ENCODE results near the gene ZMYM4. TPM values are rescaled to one million over a fixed set of nuclear protein-coding genes. Genes with fewer than 3 reads are reported as not detected.
"Not testable (repeated sequence)": the region's sequence is repeated elsewhere in the genome, so short reads cannot be mapped to it uniquely, and the experiment has no call there.

ZMYM4 gene
- total RNA-seq, 1 experiment from 2014 or later, result 60.3 TPM

- TF ChIP-seq ESRRA (CRISPR knock-in tag; IDR thresholded peaks at IDR 0.05; ENCODE audit: borderline replicate concordance), result no peak
- no peak for TF ChIP-seq IRF2 (CRISPR knock-in tag; IDR thresholded peaks at IDR 0.05; ENCODE audit: borderline replicate concordance, low read depth)
- TF ChIP-seq NFE2L1 (CRISPR knock-in tag; IDR thresholded peaks at IDR 0.05), result no peak
- no peak for TF ChIP-seq SMAD4 (CRISPR knock-in tag; IDR thresholded peaks at IDR 0.05)
- no peak for TF ChIP-seq MLX (CRISPR knock-in tag; IDR thresholded peaks at IDR 0.05)
- no peak for TF ChIP-seq AFF4 (CRISPR knock-in tag; IDR thresholded peaks at IDR 0.05; ENCODE audit: borderline replicate concordance)
- no peak for TF ChIP-seq CDX4 (CRISPR knock-in tag; IDR thresholded peaks at IDR 0.05; ENCODE audit: borderline replicate concordance)
- no peak for TF ChIP-seq E2F1 (CRISPR knock-in tag; IDR thresholded peaks at IDR 0.05)
- no peak for TF ChIP-seq ZNF423 (CRISPR knock-in tag; IDR thresholded peaks at IDR 0.05)
- no peak for TF ChIP-seq HMGXB4 (CRISPR knock-in tag; IDR thresholded peaks at IDR 0.05)
- TF ChIP-seq ZNF416 (CRISPR knock-in tag; IDR thresholded peaks at IDR 0.05), result no peak
- no peak for TF ChIP-seq MYBL2 (CRISPR knock-in tag; IDR thresholded peaks at IDR 0.05)
These were observed 194.7 kb downstream of the ZMYM4 start (continued) for GRCh38 chr1:35463232-35463631.

- POLR2A ChIA-PET; H3K27me3 Mint-ChIP-seq (ENCODE audit: low read depth); H3K27ac Mint-ChIP-seq; H3K4me1 Mint-ChIP-seq; H3K4me3 Mint-ChIP-seq; DNase-seq (ENCODE audit: low spot score); ATAC-seq; CTCF ChIA-PET: not testable (repeated sequence)
- Mint-ChIP-seq H3K9me3 (peaks cover 34% of the 10 kb centered on the region), H3K36me3 (peaks cover 77% of the 10 kb centered on the region)
These were observed 195.2 kb downstream of the ZMYM4 start for GRCh38 chr1:35463749-35464148.

GRCh38 chr1:35466120-35466519 lies 197.6 kb downstream of the ZMYM4 start:
- peaks cover 80% of the 10 kb centered on the region for H3K36me3 Mint-ChIP-seq
- H3K27me3 Mint-ChIP-seq (ENCODE audit: low read depth), result no peaks in the 10 kb centered on the region; the same call in 1 of the 2 replicates
- ATAC-seq, result no peak
- DNase-seq (ENCODE audit: low spot score), result no peak
- H3K4me3 Mint-ChIP-seq, result no peak overlapping the region
- H3K4me1 Mint-ChIP-seq, result peaks cover 5% of the 10 kb centered on the region
- CTCF ChIA-PET, result interaction anchor here (1.0 to 1.9 kb wide), 2 partner anchors 15 to 98 kb away, joined by 7 read pairs; no protein-coding TSS in a partner anchor
- H3K27ac Mint-ChIP-seq, result no peak overlapping the region
- POLR2A ChIA-PET, result no interaction called here
- peaks cover 34% of the 10 kb centered on the region for H3K9me3 Mint-ChIP-seq
- TF ChIP-seq ZNF219 (CRISPR knock-in tag; IDR thresholded peaks at IDR 0.05; ENCODE audit: borderline replicate concordance), result no peak
- no peak for TF ChIP-seq NFYB (CRISPR knock-in tag; conservative IDR thresholded peaks at IDR 0.05; ENCODE audit: low read depth)
- no peak for TF ChIP-seq ETV6 (CRISPR knock-in tag; IDR thresholded peaks at IDR 0.05)
- TF ChIP-seq ZBTB43 (CRISPR knock-in tag; IDR thresholded peaks at IDR 0.05), result no peak
- no peak for TF ChIP-seq MAX (CRISPR knock-in tag; IDR thresholded peaks at IDR 0.05)
- TF ChIP-seq ERG (CRISPR knock-in tag; IDR thresholded peaks at IDR 0.05), result no peak
- no peak for TF ChIP-seq ZNF121 (CRISPR knock-in tag; IDR thresholded peaks at IDR 0.05)
- TF ChIP-seq JUN (CRISPR knock-in tag; IDR thresholded peaks at IDR 0.05), result no peak
- no peak for TF ChIP-seq GRHL2 (CRISPR knock-in tag; IDR thresholded peaks at IDR 0.05; ENCODE audit: insufficient replicate concordance, severe bottlenecking)
- no peak for TF ChIP-seq SP1 (CRISPR knock-in tag; conservative IDR thresholded peaks at IDR 0.05)

All from WTC11 (cell line).